Activated CD8-positive, alpha-beta memory T cell treated with anti-CD3 and anti-CD28 coated beads for 4 hours (primary cell): ENCODE measurements around the gene TNRC6B.
"Not testable (repeated sequence)": the region's sequence is repeated elsewhere in the genome, so short reads cannot be mapped to it uniquely, and the experiment has no call there.

Source experiments
- DNase-seq, 2 donors: peaks; one replicate each; pipeline ENCODE4 v3.0.0-alpha.2; 2020; ENCODE audit warnings: low read depth in 2 of 2

TNRC6B gene

DNA sequence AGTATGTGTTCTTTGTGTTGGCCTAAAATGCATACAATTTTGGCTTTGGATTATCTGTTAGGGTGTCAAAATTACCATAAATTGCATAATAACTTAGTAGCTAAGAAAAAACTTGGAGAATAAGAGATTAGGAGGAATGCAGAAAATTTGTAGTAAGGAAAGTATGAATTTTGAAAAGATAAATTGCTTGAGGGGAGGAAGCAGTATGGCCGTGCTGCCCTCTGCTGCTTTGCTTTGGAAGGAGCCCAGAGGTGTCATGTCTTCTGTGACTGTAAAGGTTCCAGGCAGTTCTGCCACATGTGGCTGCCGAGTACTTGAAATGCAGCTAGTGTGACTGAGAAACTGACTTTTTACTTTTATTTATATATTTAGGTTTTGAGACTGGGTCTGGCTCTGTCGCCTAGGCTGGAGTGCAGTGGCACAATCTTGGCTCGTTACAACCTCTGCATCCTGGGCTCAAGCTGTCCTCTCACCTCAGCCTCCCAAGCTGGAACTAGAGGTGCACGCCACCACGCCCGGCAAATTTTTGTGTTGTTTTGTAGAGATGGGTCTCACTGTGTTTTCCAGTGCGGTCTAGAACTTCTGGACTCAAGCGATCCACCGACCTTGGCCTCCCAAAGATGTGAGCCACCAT lies 170.4 kb downstream of the TNRC6B start:
- peak; percentile 19 to 36 for DNase-seq

DNA sequence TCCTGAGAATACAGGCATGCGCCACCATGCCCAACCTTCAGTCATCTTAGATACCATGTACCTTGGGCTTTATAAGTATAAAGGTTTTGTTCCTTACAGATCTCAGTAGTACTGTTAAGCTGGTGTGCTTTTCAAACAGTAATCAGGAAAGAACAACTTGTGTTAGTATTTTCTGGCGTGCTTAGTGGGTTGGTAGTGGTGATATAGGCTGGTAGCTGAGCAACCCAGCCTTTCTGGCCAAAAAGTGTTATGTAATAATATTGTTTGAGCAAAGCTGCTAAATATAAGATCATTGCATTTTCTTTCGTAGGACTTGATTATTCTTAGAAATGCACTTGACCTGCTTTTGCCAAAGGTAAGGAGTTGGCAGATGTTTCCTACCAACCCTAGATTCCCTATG lies 175.0 kb downstream of the TNRC6B start:
- no peak for DNase-seq

DNA sequence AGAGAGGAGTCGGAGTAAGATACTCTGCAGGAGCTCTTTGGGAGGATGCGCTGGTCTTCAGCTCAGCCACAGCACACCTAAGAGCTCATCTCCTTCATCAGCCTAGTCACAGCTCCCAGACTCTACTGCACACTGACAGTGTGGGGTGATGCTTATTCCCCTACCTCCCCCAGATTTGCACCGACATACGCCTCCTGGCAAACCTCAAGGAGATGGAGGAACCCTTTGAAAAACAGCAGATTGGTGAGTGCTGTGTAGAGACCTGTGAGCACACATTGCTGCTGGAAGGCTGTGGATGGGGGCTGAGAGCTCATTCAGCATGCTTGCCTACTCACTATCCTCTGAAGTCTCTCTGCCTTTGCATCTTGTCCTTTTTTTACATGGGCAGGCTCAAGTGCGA lies 183.4 kb downstream of the TNRC6B start:
- DNase-seq = no peak

DNA sequence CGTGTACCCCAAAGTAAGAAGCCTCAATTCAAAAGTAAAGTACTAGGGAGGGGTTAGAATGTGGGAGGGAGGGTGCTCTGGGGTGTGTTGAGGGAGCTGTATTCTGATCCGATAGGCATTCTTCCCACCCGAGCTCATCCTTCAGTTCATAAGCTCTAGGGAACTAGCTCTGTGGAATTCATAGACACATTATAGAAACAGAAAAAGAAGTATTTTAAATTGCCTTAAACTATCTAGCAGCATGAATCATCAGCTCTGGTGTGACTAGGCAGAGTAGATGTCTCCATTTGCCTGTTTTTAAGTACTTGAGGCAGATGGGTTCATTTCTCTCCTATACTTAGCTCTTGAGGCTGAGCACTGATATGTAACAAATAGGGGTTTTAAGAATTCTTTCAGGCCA lies 185.3 kb downstream of the TNRC6B start:
- DNase-seq = no peak

DNA sequence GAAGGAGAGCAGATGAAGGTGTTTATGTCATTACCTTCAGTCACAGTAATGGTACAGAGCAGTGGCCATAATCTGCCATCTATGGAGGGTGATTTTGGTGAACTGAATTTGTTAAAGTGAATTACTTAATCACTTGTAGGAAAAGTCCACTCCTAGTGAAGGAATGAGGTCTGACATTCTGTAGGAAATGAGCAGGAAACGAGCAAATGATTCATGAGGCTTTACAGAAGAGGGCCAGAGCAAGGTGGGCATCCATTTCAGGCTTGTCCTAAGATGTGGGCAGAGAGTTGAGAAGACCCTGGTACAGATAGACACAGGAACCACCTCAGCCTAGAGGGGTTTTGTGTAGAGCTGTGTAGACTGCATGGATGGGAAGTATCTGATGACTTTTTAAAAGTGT lies 186.7 kb downstream of the TNRC6B start:
- DNase-seq = no peak

DNA sequence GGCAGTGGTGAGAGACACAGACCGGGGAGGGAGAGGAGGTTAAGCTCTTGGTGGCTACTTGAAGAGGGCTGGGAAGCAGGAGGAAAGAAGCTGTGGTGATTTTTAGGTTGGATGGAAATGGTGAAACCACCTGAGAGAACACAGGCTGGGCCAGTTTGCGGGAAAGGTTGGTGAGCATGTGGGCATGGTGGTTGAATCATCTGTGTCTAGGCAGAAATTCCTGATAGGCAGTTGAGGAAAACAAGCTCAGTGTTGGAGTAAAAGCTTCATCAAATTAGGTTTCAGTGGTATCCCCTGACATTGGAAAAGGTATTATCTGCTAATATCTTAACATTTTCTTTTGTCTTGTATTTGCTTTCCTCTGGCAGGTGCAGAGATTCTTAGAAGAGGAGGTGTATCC lies 188.3 kb downstream of the TNRC6B start:
- no peak for DNase-seq

DNA sequence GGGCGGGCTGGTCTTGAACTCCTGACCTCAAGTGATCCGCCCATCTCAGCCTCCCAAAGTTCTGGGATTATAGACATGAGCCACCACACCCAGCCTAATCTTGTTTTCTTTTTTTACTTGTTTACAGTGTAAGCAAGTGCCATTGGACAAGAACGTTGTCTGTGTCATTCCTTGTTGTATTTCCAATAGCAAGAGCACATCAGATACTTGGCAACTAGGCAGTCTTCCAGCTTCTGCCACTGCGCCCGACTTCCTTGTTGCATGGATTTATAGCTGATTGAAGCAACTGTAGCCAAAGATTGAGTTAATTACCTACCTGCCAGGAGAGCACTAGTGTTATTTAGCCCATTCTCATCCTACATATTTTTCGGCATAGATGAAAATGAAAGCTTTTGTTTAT lies 189.6 kb downstream of the TNRC6B start:
- DNase-seq = no peak

DNA sequence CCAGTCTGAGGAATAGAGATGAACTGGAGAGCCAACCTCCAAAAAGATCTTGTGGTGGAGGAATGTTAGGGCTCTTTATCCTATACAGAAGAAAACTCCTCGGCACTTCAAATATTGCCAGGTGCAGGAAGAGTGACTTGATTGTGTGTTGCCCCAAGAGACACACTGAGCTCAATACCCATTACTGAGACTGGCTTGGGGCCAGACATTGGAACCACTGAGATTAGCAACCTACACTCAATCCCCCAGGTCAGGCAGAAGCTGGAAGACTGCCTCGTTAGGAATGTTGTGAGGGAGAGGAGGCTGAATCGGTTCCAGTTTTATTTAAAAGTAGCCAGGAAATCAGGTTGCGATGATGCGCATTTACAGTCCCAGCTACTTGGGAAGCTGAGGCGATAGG lies 190.3 kb downstream of the TNRC6B start:
- no peak for DNase-seq

DNA sequence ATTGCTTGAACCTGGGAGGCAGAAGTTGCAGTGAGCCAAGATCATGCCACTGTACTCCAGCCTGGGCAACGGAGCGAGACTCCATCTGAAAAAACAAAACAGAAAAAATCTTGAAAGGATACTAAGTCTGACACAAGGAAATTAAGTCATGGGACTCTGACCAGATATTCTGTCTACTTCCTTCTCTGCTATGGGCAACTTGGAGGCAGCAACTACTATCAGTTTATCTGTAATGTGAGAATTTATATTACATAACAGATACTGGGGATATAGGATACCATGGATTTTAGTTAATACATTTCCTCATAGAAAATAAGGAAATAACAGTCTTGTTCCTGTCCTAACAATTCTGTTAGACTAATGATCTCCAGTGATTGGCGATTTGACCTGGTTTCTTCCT lies 191.1 kb downstream of the TNRC6B start:
- DNase-seq = no peak

DNA sequence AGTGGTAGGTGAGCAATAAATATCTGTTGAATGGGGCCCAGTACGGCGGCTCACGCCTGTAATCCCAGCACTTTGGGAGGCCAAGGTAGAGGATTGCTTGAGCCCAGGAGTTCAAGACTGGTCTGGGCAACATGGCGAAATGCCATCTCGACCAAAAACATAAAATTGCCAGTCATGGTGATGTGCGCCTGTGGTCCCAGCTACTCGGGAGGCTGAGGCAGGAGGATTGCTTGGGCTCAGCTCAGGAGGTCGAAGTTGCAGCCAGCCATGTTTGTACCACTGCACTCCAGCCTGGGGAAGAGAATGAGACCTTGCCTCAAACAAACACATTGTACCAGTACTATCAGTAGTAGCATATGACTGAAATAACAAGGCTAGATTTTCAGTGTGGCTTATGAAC lies 196.8 kb downstream of the TNRC6B start:
- no peak for DNase-seq

DNA sequence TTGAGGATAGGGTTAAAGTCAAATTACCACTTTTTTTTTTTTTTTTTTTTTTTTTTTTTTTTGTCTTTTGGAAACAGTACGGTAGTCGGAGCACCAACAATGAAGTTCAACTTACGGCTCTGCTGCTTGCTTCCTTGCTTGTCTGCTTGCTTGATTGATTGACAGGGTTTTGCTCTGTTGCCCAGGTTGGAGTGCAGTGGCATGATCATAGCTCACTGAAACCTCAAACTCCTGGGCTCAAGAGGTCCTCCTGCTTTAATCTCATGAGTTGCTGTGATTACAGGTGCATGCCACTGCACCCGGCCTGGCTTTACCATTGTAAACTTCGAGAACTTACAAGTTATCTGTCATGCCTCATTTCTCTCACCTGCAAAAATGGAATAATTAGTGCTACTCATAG lies 198.4 kb downstream of the TNRC6B start:
- DNase-seq = no peak

DNA sequence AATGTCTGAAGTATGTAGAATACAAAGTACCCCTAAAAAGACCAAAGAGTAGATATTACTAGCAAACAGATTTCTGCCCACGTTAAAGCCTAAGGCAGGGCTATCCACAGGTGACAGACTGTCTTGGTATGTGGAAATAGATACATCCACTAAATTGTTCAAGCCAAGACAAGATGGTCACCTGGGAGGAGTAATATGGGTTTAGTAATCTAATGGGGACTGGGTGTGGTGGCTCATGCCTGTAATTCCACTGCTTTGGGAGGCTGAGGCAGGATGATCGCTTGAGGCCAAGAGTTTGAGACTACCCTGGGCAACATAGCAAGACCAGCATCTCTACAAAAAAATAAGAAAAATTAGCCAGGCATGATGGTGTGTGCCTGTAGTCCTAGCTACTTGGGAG lies 200.2 kb downstream of the TNRC6B start:
- DNase-seq = no peak

DNA sequence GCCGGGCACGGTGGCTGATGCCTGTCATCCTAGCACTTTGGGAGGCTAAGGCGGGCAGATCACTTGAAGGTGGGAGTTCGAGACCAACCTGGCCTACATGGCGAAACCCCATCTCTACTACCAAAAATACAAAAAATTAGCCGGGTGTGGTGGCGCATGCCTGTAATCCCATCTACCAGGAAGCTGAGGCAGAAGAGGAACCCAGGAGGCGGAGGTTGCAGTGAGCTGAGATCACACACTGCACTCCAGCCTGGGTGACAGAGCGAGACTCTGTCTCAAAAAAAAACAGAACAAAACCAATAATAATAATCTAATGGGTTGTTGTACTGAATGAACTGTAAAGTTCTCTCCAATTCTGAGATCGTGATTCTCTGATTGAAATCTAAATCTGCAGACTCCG lies 200.7 kb downstream of the TNRC6B start:
- not testable (repeated sequence) for DNase-seq

DNA sequence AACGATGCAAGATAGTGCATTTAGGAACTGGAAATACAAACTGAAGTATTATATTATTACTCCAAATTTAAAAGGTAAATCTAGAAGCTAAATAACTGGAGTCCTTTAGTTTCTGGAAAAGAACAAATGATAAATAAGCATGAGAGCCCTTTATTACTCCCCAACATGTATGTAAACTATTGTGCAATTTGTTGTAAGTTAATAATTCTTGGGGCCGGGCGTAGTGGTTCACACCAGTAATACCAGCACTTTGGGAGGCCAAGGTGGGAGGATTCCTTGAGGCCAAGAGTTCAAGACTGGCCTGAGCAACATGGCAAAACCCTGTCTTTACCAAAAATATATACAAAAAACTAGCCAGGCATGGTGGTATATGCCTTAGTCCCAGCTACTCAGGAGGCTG lies 203.7 kb downstream of the TNRC6B start:
- no peak for DNase-seq

DNA sequence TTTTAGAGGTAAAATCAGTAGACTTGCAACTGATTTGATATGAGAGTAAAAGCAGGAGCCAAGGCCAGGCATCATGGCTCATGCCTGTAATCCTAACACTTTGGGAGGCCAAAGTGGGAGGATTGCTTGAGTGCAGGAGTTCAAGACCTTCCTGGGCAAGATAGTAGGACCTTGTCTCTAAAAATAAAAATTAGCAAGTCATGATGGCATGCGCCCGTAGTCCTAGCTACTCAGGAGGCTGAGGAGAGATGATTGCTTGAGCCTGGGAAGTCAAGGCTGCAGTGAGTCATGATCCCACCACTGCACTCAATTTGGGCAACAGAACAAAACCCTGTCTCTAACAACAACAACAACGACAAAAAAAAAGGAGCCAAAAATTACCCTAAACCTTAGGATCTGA lies 206.2 kb downstream of the TNRC6B start:
- DNase-seq = no peak

DNA sequence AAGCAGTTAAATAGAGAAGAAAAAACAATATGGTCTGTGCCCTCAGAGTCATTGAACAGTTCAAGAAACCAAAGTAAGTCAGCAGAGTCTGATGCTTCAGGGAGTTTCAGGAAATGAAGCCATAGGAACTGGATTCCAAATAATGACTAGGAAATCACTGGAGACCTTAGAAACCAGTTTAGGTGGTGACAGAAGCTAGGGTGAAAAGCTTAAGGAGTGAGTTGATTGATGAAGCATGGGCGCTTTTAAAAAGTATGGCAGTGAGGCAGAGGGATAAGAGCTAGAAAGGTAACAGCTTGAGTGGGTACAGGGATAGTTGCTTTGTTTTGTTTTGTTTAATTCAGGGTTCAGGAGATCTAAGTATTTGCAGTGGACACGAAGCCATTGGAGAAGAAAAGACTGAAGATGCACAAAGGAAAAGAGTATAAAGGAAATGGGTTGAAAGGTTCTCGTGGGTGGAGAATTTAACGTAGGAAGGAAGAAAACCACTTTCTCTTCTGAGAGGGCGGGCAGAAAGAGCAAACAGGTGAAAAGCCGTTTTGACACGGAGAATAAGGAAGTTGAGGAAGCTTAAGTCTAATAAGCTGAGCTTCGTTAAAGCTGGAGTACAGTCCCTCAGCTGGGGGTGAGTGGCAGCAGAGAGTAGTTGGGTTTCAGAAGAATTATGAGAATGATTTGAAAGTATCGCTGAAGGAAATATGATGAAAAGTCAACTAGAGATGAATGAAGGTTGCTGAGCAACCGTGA lies 207.5 kb downstream of the TNRC6B start:
- no peak for DNase-seq
